NCI-H524 treated with DMSO at 0.1 percent for 48 hours (cell line): ENCODE results near the gene DNTTIP2.
"Not testable (repeated sequence)": the region's sequence is repeated elsewhere in the genome, so short reads cannot be mapped to it uniquely, and the experiment has no call there.

Experiments
- DNase-seq: peaks from one replicate; lab custom pipeline; 2025; lab: John Stamatoyannopoulos, UW

The DNTTIP2 gene

GRCh38 chr1:93878889-93879586 is at the start of gene DNTTIP2:
DNTTIP2 (minus strand) TSS chr1:93879206; CDS start chr1:93879148, 58 bp downstream.
- DNase-seq: peak; percentile 37

DNA sequence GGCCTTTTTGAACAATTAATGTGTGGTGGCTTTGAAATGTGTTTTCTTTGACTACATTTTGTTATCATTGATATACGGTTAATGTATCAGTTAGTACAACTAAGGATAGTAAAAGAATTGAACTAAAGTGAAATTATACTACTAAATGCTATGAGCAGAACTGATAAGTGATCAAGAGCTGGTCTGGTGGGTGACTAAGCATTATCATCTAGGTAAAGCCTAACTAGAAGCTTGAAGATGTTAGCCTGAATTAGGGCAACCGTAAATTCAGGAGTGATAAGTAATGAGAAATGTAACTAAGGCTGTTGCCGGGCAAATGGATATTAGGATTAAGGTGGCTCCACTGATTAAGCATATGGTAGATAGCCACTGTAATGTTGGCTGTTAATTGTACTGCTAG is 46.2 kb upstream of the DNTTIP2 start:
- no peak for DNase-seq

DNA sequence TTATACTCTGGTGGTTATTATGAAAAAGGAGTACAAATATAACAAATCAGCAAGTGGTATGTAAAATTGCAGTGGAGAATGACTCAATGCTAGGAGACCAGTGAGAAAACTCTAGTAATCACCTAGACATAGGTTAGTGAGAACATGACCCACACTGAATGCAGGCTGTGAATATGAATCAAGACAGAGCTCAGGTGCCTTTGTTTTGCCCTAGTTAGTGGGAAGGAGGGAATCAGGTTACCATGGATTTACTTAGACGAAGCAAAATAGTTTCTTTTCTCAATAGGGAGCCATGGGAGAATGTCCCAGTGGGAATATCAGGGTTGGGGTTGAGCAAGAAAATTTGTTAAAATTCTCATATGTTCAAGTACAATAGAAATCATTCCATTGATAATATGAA is 40.8 kb upstream of the DNTTIP2 start:
- no peak for DNase-seq

- DNase-seq: no peak
Observed at GRCh38 chr1:93917302-93917701, 38.3 kb upstream of the DNTTIP2 start.

DNA sequence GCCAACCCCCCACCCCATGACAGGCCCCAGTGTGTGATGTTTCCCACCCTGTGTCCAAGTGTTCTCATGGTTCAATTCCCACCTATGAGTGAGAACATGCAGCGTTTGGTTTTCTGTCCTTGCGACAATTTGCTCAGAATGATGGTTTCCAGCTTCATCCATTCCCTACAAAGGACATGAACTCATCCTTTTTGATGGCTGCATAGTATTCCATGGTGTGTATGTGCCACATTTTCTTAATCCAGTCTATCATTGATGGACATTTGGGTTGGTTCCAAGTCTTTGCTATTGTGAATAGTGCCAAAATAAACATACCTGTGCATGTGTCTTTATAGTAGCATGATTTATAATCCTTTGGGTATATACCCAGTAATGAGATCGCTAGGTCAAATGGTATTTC is 31.9 kb upstream of the DNTTIP2 start:
- DNase-seq: not testable (repeated sequence)

DNA sequence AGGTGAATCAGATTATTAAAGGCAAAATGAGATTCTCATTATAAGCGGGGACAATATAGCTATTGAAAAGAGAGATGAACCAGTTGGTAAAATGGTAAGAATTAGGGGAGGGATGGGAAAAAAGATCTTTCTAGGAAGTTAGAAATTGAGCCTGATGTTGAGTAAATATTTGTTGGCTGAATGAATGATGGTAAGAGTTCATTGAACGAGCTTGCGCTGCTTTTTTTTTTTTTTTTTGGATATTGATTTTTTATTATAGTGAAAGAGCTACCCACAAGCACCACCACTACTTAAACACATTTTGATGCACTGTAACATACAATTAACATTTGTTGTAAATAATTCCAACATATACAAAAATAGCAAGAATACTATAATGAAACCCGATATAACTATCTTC is 31.3 kb upstream of the DNTTIP2 start:
- no peak for DNase-seq

GRCh38 chr1:93909146-93910050 is 30.4 kb upstream of the DNTTIP2 start, which contains the start of gene GCLM:
GCLM (minus strand) TSS chr1:93909430; CDS start chr1:93909163, 267 bp downstream.
- peak; percentile 45 for DNase-seq

GRCh38 chr1:93908394-93909145 is 29.6 kb upstream of the DNTTIP2 start:
- no peak for DNase-seq

- no peak for DNase-seq
Observed at GRCh38 chr1:93907718-93908117, 28.7 kb upstream of the DNTTIP2 start.

GRCh38 chr1:93906480-93906879 is 27.5 kb upstream of the DNTTIP2 start:
- no peak for DNase-seq

DNA sequence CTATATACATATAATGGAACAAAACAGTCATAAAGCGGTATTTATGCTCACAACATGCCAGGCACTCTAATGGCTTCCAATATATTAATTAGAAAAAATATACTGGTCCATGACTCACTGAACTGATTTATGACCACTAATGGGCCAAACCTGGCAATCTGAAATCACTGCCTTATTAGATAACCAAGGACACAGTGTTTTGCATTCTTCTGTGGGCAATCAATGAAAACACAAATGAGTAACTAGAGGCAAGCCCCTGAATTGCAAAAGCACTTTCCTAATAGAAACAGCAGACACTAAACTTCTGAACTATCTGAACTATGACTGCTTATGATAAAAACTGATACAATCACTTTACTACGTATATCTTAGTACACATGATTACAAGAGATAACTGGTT is 26.7 kb upstream of the DNTTIP2 start:
- DNase-seq: no peak

DNA sequence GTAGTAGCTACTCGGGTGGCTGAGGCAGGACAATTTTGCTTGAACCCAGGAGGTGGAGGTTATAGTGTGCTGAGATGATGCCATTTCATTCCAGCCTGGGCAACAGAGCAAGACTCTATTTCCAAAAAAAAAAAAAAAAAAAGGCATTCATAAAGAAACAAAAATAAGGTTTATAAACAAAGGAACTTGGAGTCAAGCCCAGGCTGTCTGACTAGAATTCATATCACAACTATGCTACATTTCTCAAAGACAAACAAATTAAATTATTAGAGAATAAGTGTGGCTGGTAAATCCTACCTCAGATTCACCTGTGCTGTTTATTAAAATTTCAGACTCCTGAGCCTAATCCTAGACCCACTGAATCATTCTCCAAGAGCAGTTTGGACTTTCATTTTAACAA is 26.0 kb upstream of the DNTTIP2 start:
- no peak for DNase-seq

- no peak for DNase-seq
Observed at GRCh38 chr1:93904228-93904627, 25.2 kb upstream of the DNTTIP2 start.

DNA sequence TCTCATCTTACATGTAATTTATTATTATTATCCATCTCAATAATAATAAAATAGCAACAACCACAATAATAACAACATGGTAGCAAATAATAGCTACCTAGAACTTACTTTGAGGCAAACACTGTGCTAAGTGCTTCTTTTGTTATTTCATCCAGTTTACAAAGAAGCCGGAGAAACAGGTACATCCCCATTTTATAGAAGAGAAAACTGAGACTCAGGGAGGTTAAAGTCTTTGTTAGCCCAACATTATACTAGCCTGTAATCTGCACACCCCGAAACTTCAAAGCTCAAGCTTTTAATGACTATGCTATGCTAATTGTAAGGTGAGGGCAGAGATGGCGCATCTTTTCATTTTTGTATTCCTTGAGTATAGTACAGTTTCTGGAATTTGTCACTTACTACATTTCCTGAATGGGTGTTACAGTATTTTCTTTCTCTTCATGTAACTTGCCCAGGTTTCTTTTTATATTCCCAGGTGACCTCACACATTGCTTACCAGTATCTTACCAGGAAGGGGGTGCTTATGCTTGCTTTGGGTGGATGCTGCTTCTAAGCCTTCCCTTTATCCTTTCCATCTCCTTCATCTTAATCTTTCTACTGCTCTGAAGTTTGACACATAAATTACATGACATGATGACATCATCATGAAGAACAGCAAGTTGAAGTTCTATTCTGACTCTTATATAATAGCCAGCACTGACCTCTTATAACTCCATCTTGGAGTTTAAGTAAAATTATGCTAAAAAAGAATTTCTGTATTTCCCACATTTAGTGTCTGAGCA is 21.9 kb upstream of the DNTTIP2 start:
- DNase-seq: no peak

GRCh38 chr1:93899543-93900207 is 20.7 kb upstream of the DNTTIP2 start:
- DNase-seq: no peak

GRCh38 chr1:93888900-93889299 is 9.9 kb upstream of the DNTTIP2 start:
- DNase-seq: no peak

DNA sequence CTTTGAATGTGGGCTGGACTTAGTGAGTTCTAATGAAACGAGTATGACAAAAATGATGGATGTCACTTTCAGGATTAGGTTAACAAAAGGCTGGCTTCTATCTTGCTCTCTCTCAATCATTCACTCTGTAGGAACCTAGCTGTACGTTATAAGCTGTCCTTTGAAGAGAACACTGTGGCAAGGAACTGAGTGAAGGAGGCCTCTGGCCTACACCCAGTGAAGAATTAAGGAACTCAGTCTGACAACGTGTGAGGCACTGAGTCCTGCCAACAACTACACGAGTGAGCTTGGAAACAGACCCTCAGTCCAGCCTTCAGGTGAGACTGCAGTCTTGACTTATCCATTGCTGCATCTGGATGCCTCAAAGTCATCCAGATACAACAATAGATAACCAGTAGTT is 3.3 kb upstream of the DNTTIP2 start:
- no peak for DNase-seq

GRCh38 chr1:93880731-93881130 is 1.7 kb upstream of the DNTTIP2 start:
- DNase-seq: no peak

GRCh38 chr1:93878501-93878888 is 511 bp downstream of the DNTTIP2 start:
- no peak for DNase-seq

- DNase-seq: no peak
Observed at GRCh38 chr1:93877529-93877928, 1.5 kb downstream of the DNTTIP2 start.

DNA sequence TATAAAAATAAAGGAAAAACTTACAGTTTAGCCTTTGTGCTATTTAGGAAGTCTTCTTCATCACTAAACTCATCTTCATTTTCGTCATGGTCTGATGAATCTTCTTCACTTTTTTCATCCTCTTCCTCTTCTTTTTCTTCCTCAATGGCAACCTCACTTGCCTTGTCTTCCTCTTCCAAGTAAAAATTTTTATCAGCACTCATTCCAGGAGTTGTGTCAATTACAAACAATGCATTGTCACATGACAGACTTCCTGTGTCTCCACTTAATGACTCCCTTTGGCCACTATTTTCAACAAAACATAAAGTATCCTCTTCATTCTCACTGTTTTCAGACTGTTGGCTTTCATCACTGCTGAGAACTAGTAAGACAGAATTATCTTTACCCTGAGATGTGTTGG is 2.8 kb downstream of the DNTTIP2 start:
- no peak for DNase-seq
